Measurements from ENCODE around the gene PIGBOS1. TPM values are rescaled to one million over a fixed set of nuclear protein-coding genes. Genes with fewer than 3 reads are reported as not detected.

PIGBOS1 gene
- total and polyA plus RNA-seq, 2 experiments from 2014 or later = 9.1 to 16.7 TPM

- H3K4me1 Mint-ChIP-seq = peaks cover 16% of the 10 kb centered on the region
- H3K4me3 Mint-ChIP-seq = no peak overlapping the region
- no peaks in the 10 kb centered on the region for H3K36me3 ChIP-seq (ENCODE audit: insufficient read depth)
- peaks cover 10% of the 10 kb centered on the region; the same call in 1 of the 2 replicates for H3K4me1 ChIP-seq (ENCODE audit: insufficient read depth)
- ATAC-seq (no peak), DNase-seq (ENCODE audit: low spot score) (no peak)
- no peaks in the 10 kb centered on the region for H4K20me1 ChIP-seq (replicated peaks; ENCODE audit: insufficient read depth)
- no peak overlapping the region for H3K4me3 ChIP-seq
- no peaks in the 10 kb centered on the region for H3K9me2 ChIP-seq (ENCODE audit: insufficient read depth)
- 0 out of 2 replicates have a peak overlapping the region, but pooled peaks have one; percentile 35 for H3K27ac ChIP-seq (ENCODE audit: low read depth)
- no peaks in the 10 kb centered on the region for H3K27me3 ChIP-seq (ENCODE audit: insufficient read depth)
- H2AFZ ChIP-seq = no peak overlapping the region
- TF ChIP-seq ETS1 (IDR thresholded peaks at IDR 0.05) = no peak
- TF ChIP-seq CREB1 (CRISPR knock-in tag; IDR thresholded peaks at IDR 0.05; ENCODE audit: low read depth) = no peak
- TF ChIP-seq JUNB (IDR thresholded peaks at IDR 0.05; ENCODE audit: unreplicated experiment) = no peak
- TF ChIP-seq CTCF (conservative IDR thresholded peaks at IDR 0.05; ENCODE audit: low read depth in 2 of 2) = no peak
- no peak for TF ChIP-seq NANOG (IDR thresholded peaks at IDR 0.05; ENCODE audit: borderline replicate concordance)
- no peak for TF ChIP-seq EZH2 (IDR thresholded peaks at IDR 0.05; ENCODE audit: low read depth, unreplicated experiment)
- no peak for TF ChIP-seq EZH2phosphoT487 (IDR thresholded peaks at IDR 0.05; ENCODE audit: unreplicated experiment)
- TF ChIP-seq STAT1 (IDR thresholded peaks at IDR 0.05; ENCODE audit: unreplicated experiment) = no peak
- no peak for TF ChIP-seq ZNF331 (CRISPR knock-in tag; IDR thresholded peaks at IDR 0.05; ENCODE audit: low read depth)
- no peak for TF ChIP-seq ZNF462 (CRISPR knock-in tag; IDR thresholded peaks at IDR 0.05)
- TF ChIP-seq POLR2AphosphoS5 (IDR thresholded peaks at IDR 0.05; ENCODE audit: low read depth) = no peak
- no peak for TF ChIP-seq REST (IDR thresholded peaks at IDR 0.05; ENCODE audit: unreplicated experiment)
- TF ChIP-seq ZNF114 (CRISPR knock-in tag; IDR thresholded peaks at IDR 0.05) = no peak
- no peaks in the 10 kb centered on the region for H3K36me3 Mint-ChIP-seq (ENCODE audit: low read depth)
- H3F3A ChIP-seq (replicated peaks; ENCODE audit: low read depth) = no peaks in the 10 kb centered on the region
- H3K79me2 ChIP-seq (replicated peaks; ENCODE audit: insufficient read depth) = peaks cover 6% of the 10 kb centered on the region
- H3K4me2 ChIP-seq = 0 out of 2 replicates have a peak overlapping the region, but pooled peaks have one; percentile 16
- no peaks in the 10 kb centered on the region; the same call in 2 of the 3 replicates for H3K9me3 Mint-ChIP-seq
- no peak overlapping the region for H3K27ac Mint-ChIP-seq
- H3K27me3 Mint-ChIP-seq (ENCODE audit: insufficient read depth, low read depth, poor library complexity) = peaks cover 3% of the 10 kb centered on the region
Observed at GRCh38 chr15:55322467-55322866, 3.5 kb upstream of the PIGBOS1 start.

All from GM23338 (cell line).